ENCODE results near the gene POU6F2. TPM values are rescaled to one million over a fixed set of nuclear protein-coding genes. Genes with fewer than 3 reads are reported as not detected.

The POU6F2 gene
- total RNA-seq, 1 experiment from 2014 or later: 0.27 TPM

- no peak overlapping the region for H3K4me3 ChIP-seq (replicated peaks in 1 of 2; ENCODE audit: low read depth in 1 of 2, low read length in 2 of 2)
- no peak for ATAC-seq
- POLR2A ChIA-PET: no interaction called here
- H3K9ac ChIP-seq (ENCODE audit: low read length): no peak overlapping the region
- no peaks in the 10 kb centered on the region for H3K9me2 ChIP-seq (ENCODE audit: insufficient read depth)
- BruUV-seq (replicated peaks): no TSS peak
- TF ChIP-seq SRF (IDR thresholded peaks at IDR 0.05; ENCODE audit: low read depth) (no peak), ZFX (IDR thresholded peaks at IDR 0.05) (no peak), JUND (IDR thresholded peaks at IDR 0.05) (no peak), YY1 (IDR thresholded peaks at IDR 0.05; ENCODE audit: extremely low read depth, insufficient replicate concordance, low read depth, low read length) (no peak)
- H3K79me2 ChIP-seq (ENCODE audit: insufficient read depth, low read length): no peaks in the 10 kb centered on the region
- no peak overlapping the region for H3K27ac ChIP-seq (ENCODE audit: low read depth, low read length)
- no peaks in the 10 kb centered on the region for H3K9me3 ChIP-seq (ENCODE audit: control insufficient read depth in 1 of 2, insufficient read depth in 1 of 2, low read depth in 1 of 2, low read length in 2 of 2)
- RAD21 ChIA-PET (ENCODE audit: low non-redundant PET in 1 of 2, low total read pairs in 2 of 2, uncharacterized antibody in 2 of 2, unreplicated experiment in 2 of 2): no interaction called here
- H3K4me1 ChIP-seq (ENCODE audit: control insufficient read depth in 1 of 2, insufficient read depth in 2 of 2, low read length in 2 of 2): no peaks in the 10 kb centered on the region
- no peaks in the 10 kb centered on the region for H4K20me1 ChIP-seq (ENCODE audit: insufficient read depth)
- no peak for DNase-seq (ENCODE audit: low read depth, low spot score)
- no peak overlapping the region for H2AFZ ChIP-seq (ENCODE audit: low read depth, low read length, poor library complexity, severe bottlenecking)
- CTCF ChIA-PET: no interaction called here
- no peak overlapping the region for H3K4me2 ChIP-seq (ENCODE audit: low read length)
- peaks cover 64% of the 10 kb centered on the region for H3K27me3 ChIP-seq (ENCODE audit: insufficient read depth, low read length)
- H3K36me3 ChIP-seq (ENCODE audit: control insufficient read depth in 1 of 2, insufficient read depth in 2 of 2, low read length in 2 of 2): no peaks in the 10 kb centered on the region
- intact Hi-C loops (cut with micrococcal nuclease): no loop called here
These were observed 271.0 kb downstream of the POU6F2 start for GRCh38 chr7:39248692-39249090.

GRCh38 chr7:39249635-39250152 is 272.0 kb downstream of the POU6F2 start:
- Histone ChIP-seq H3K4me3 (replicated peaks in 1 of 2; ENCODE audit: low read depth in 1 of 2, low read length in 2 of 2) (no peak overlapping the region), H3K27me3 (ENCODE audit: insufficient read depth, low read length) (peaks cover 67% of the 10 kb centered on the region), H3K36me3 (ENCODE audit: control insufficient read depth in 1 of 2, insufficient read depth in 2 of 2, low read length in 2 of 2) (no peaks in the 10 kb centered on the region), H3K27ac (ENCODE audit: low read depth, low read length) (no peak overlapping the region), H3K79me2 (ENCODE audit: insufficient read depth, low read length) (no peaks in the 10 kb centered on the region), H3K4me1 (ENCODE audit: control insufficient read depth in 1 of 2, insufficient read depth in 2 of 2, low read length in 2 of 2) (no peaks in the 10 kb centered on the region), H3K4me2 (ENCODE audit: low read length) (no peak overlapping the region), H2AFZ (ENCODE audit: low read depth, low read length, poor library complexity, severe bottlenecking) (no peak overlapping the region), H3K9ac (ENCODE audit: low read length) (no peak overlapping the region), H4K20me1 (ENCODE audit: insufficient read depth) (no peaks in the 10 kb centered on the region), H3K9me3 (ENCODE audit: control insufficient read depth in 1 of 2, insufficient read depth in 1 of 2, low read depth in 1 of 2, low read length in 2 of 2) (no peaks in the 10 kb centered on the region), H3K9me2 (ENCODE audit: insufficient read depth) (no peaks in the 10 kb centered on the region)
- DNase-seq (ENCODE audit: low read depth, low spot score): no peak
- intact Hi-C loops (cut with micrococcal nuclease): no loop called here
- ATAC-seq: no peak
- RAD21 ChIA-PET (ENCODE audit: low non-redundant PET in 1 of 2, low total read pairs in 2 of 2, uncharacterized antibody in 2 of 2, unreplicated experiment in 2 of 2): no interaction called here
- POLR2A ChIA-PET: no interaction called here
- CTCF ChIA-PET: no interaction called here
- no TSS peak for BruUV-seq (replicated peaks)
- TF ChIP-seq TCF7L2 (IDR thresholded peaks at IDR 0.05; ENCODE audit: borderline replicate concordance, extremely low read depth, insufficient read depth, insufficient read length): no peak
- no peak for TF ChIP-seq ZNF274 (IDR thresholded peaks at IDR 0.05; ENCODE audit: low read depth, low read length)
- no peak for TF ChIP-seq EZH2 (IDR thresholded peaks at IDR 0.05)
- no peak for TF ChIP-seq MAX (IDR thresholded peaks at IDR 0.05)
- TF ChIP-seq POLR2AphosphoS5 (IDR thresholded peaks at IDR 0.05; ENCODE audit: low read depth, low read length): no peak
- TF ChIP-seq FOSL1 (IDR thresholded peaks at IDR 0.05; ENCODE audit: low read depth): no peak
- TF ChIP-seq ELF1 (IDR thresholded peaks at IDR 0.05; ENCODE audit: borderline replicate concordance, low read depth): no peak
- TF ChIP-seq CBX3 (IDR thresholded peaks at IDR 0.05; ENCODE audit: low read depth): no peak
- no peak for TF ChIP-seq ZFX (IDR thresholded peaks at IDR 0.05)
- TF ChIP-seq CTCF (IDR thresholded peaks at IDR 0.05 in 2 of 3, conservative IDR thresholded peaks at IDR 0.05 in 1 of 3; ENCODE audit: borderline replicate concordance in 1 of 3, insufficient read depth in 1 of 3, low read depth in 2 of 3, low read length in 2 of 3): no peak
- TF ChIP-seq EGR1 (IDR thresholded peaks at IDR 0.05; ENCODE audit: low read depth): no peak
- no peak for TF ChIP-seq ATF3 (IDR thresholded peaks at IDR 0.05)
- TF ChIP-seq POLR2A (IDR thresholded peaks at IDR 0.05; ENCODE audit: borderline replicate concordance, extremely low read depth, insufficient read depth, insufficient read length): no peak
- no peak for TF ChIP-seq SIN3A (IDR thresholded peaks at IDR 0.05; ENCODE audit: low read depth)
- TF ChIP-seq YY1 (IDR thresholded peaks at IDR 0.05; ENCODE audit: extremely low read depth, insufficient replicate concordance, low read depth, low read length): no peak
- no peak for TF ChIP-seq RAD21 (IDR thresholded peaks at IDR 0.05; ENCODE audit: low read depth)
